Measurements from ENCODE around the gene NUP188. TPM values are rescaled to one million over a fixed set of nuclear protein-coding genes. Genes with fewer than 3 reads are reported as not detected.

The NUP188 gene
- total and polyA plus RNA-seq, 2 of the 13 experiments (the other 11 are each of a cell fraction or from before 2014, with no cell fraction given), result 28.0 to 38.5 TPM

- intact Hi-C loops (cut with micrococcal nuclease; ENCODE audit: unreplicated experiment) (loop anchor here (5.0 kb wide), 1 partner anchor 45 kb away; the partner anchor contains the start of gene DOLPP1), in situ Hi-C loops (cut with HindIII; ENCODE audit: extremely low pct_ligation_motif_present, low pct_unique_long_range_greater_than_20kb) (no loop called here)
- ChIA-PET POLR2A (interaction anchor here (0.6 to 2.5 kb wide), 12 partner anchors 9 to 161 kb away, joined by 3 to 13 read pairs (median 4); partner anchors contain the start of genes DOLPP1, PTPA and SH3GLB2), CTCF (ENCODE audit: low intra/inter-chr PET ratio, low total read pairs) (no interaction called here)
- TSS peak; percentile 52 for BruUV-seq (replicated peaks)
- H3K79me2 ChIP-seq (ENCODE audit: insufficient read depth, low read length), result peaks cover 6% of the 10 kb centered on the region
- H3K4me2 ChIP-seq (ENCODE audit: low read depth, low read length), result peak overlapping the region; percentile 94
- H3K9me3 ChIP-seq (ENCODE audit: low read length), result no peaks in the 10 kb centered on the region
- peak overlapping the region; percentile 43 for H3K27ac ChIP-seq (ENCODE audit: extremely low read length, insufficient read depth, low read length)
- ATAC-seq, result peak; percentile 61
- peaks cover 3 to 8% of the 10 kb centered on the region in 2 experiments; a peak in 4 of 5 replicates for H3K36me3 ChIP-seq (replicated peaks in 1 of 2; ENCODE audit: control insufficient read depth in 1 of 2, insufficient read depth in 2 of 2, low read length in 2 of 2)
- peak overlapping the region; percentile 67 for H3K9ac ChIP-seq (ENCODE audit: insufficient read depth, low read depth, low read length)
- FAIRE-seq, result no peak
- no peaks in the 10 kb centered on the region for H4K20me1 ChIP-seq (ENCODE audit: insufficient read depth, low read length)
- peak overlapping the region; percentile 59 for H2AFZ ChIP-seq (ENCODE audit: low read length)
- H3K27me3 ChIP-seq (ENCODE audit: control insufficient read depth in 1 of 2, insufficient read depth in 2 of 2, low read length in 2 of 2), result no peaks in the 10 kb centered on the region; a peak in 1 of 5 replicates
- under 1% methylated on average over 27 of the region's 32 CpGs for WGBS (ENCODE audit: low lambda C conversion rate)
- peaks cover 27% of the 10 kb centered on the region for H3K4me1 ChIP-seq (ENCODE audit: insufficient read depth, low read length)
- no peak for DNase-seq (ENCODE audit: low spot score)
- peak overlapping the region; percentile 73 to 97 (median 96) for H3K4me3 ChIP-seq (replicated peaks in 1 of 3; ENCODE audit: insufficient read depth in 1 of 3, low read depth in 2 of 3, low read length in 3 of 3)
- TF ChIP-seq, protein P1, sequence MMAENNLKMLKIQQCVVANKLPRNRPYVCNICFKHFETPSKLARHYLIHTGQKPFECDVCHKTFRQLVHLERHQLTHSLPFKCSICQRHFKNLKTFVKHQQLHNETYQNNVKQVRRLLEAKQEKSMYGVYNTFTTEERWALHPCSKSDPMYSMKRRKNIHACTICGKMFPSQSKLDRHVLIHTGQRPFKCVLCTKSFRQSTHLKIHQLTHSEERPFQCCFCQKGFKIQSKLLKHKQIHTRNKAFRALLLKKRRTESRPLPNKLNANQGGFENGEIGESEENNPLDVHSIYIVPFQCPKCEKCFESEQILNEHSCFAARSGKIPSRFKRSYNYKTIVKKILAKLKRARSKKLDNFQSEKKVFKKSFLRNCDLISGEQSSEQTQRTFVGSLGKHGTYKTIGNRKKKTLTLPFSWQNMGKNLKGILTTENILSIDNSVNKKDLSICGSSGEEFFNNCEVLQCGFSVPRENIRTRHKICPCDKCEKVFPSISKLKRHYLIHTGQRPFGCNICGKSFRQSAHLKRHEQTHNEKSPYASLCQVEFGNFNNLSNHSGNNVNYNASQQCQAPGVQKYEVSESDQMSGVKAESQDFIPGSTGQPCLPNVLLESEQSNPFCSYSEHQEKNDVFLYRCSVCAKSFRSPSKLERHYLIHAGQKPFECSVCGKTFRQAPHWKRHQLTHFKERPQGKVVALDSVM (CRISPR knock-in tag; IDR thresholded peaks at IDR 0.05), result 0 out of 2 replicates have a peak, but pooled peaks have one; percentile 9
- 0 out of 2 replicates have a peak, but pooled peaks have one; percentile 30 for TF ChIP-seq ZNF615 (CRISPR knock-in tag; IDR thresholded peaks at IDR 0.05; ENCODE audit: borderline replicate concordance)
- TF ChIP-seq ZNF24 (IDR thresholded peaks at IDR 0.05), result no peak
- TF ChIP-seq SAP130 (CRISPR knock-in tag; IDR thresholded peaks at IDR 0.05; ENCODE audit: low read depth), result 0 out of 2 replicates have a peak, but pooled peaks have one; percentile 20
- TF ChIP-seq ZNF274 (CRISPR knock-in tag; IDR thresholded peaks at IDR 0.05), result no peak
- TF ChIP-seq MED1 (CRISPR knock-in tag; IDR thresholded peaks at IDR 0.05), result no peak
- no peak for TF ChIP-seq ZNF569 (CRISPR knock-in tag; IDR thresholded peaks at IDR 0.05; ENCODE audit: borderline replicate concordance)
- 0 out of 2 replicates have a peak, but pooled peaks have one; percentile 2 for TF ChIP-seq ZNF83 (CRISPR knock-in tag; IDR thresholded peaks at IDR 0.05; ENCODE audit: borderline replicate concordance)
- TF ChIP-seq ZFY (CRISPR knock-in tag; IDR thresholded peaks at IDR 0.05), result peak; percentile 28; the same call in 1 of the 2 replicates
- TF ChIP-seq KDM6A (CRISPR knock-in tag; IDR thresholded peaks at IDR 0.05; ENCODE audit: low read depth), result no peak
- 0 out of 2 replicates have a peak, but pooled peaks have one; percentile 33 for TF ChIP-seq ZNF556 (CRISPR knock-in tag; IDR thresholded peaks at IDR 0.05; ENCODE audit: borderline replicate concordance)
- no peak for TF ChIP-seq ZC3H4 (CRISPR knock-in tag; IDR thresholded peaks at IDR 0.05; ENCODE audit: borderline replicate concordance)
- TF ChIP-seq ZBTB38 (CRISPR knock-in tag; IDR thresholded peaks at IDR 0.05), result no peak
- no peak for TF ChIP-seq ZNF484 (CRISPR knock-in tag; IDR thresholded peaks at IDR 0.05; ENCODE audit: borderline replicate concordance, low read depth)
- no peak for TF ChIP-seq CBX2 (IDR thresholded peaks at IDR 0.05; ENCODE audit: low read depth, low read length)
- TF ChIP-seq CBX2 (CRISPR knock-in tag; IDR thresholded peaks at IDR 0.05; ENCODE audit: low read depth), result no peak
- TF ChIP-seq ZNF275 (CRISPR knock-in tag; IDR thresholded peaks at IDR 0.05; ENCODE audit: borderline replicate concordance), result no peak; the same call in 1 of the 2 replicates
Measured at GRCh38 chr9:129036923-129037766, 89.6 kb downstream of the NUP188 start.

Data from HepG2 (cell line).